Measurements from ENCODE around the gene FPR1. TPM values are rescaled to one million over a fixed set of nuclear protein-coding genes. Genes with fewer than 3 reads are reported as not detected.
"Not testable (repeated sequence)": the region's sequence is repeated elsewhere in the genome, so short reads cannot be mapped to it uniquely, and the experiment has no call there.

Gene FPR1
- total RNA-seq, 2 experiments from 2014 or later = not detected

DNA sequence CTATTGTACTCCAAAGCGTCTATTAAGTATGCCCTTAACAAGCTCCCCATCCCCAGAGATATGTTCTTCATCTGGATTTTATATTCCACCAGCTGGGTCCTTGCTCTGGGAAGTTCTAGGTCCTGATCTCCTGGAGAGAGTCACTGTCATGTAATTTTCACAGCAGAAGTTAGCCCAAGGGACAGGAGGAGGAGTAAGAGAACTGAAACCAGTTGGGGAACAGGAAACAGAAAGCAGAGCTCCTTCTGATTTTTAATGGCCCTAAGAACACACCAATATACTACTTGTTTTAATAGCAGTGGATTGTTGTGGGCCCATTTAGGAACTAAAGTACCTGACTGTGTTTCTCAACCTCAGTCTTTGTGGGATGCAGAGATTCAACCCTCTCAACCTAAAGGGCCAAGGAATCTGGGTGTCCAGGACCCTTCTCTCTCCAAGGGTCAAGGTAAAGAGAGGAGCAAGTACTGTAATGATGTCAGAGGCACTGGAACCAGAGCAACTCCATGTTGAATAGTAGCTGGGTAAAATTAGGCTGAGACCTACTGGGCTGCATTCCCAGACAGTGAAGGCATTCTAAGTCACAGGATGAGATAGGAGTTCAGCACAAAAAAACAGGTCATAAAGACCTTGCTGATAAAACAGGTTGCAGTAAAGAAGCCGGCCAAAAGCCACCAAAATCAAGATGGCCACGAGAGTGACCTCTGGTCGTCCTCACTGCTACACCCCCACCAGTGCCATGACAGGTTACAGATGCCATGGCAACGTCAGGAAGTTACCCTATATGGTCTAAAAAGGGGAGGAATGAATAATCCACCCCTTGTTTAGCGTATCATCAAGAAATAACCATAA lies 35.2 kb upstream of the FPR1 start:
- Mint-ChIP-seq H3K36me3 (peaks cover 2% of the 10 kb centered on the region), H3K4me3 (no peak overlapping the region), H3K9me3 (peaks cover 9% of the 10 kb centered on the region), H3K27me3 (peaks cover 1% of the 10 kb centered on the region), H3K4me1 (no peaks in the 10 kb centered on the region), H3K27ac (no peak overlapping the region)
- POLR2A ChIA-PET = no interaction called here
- DNase-seq = no peak
- no peak for ATAC-seq (ENCODE audit: low read depth)

DNA sequence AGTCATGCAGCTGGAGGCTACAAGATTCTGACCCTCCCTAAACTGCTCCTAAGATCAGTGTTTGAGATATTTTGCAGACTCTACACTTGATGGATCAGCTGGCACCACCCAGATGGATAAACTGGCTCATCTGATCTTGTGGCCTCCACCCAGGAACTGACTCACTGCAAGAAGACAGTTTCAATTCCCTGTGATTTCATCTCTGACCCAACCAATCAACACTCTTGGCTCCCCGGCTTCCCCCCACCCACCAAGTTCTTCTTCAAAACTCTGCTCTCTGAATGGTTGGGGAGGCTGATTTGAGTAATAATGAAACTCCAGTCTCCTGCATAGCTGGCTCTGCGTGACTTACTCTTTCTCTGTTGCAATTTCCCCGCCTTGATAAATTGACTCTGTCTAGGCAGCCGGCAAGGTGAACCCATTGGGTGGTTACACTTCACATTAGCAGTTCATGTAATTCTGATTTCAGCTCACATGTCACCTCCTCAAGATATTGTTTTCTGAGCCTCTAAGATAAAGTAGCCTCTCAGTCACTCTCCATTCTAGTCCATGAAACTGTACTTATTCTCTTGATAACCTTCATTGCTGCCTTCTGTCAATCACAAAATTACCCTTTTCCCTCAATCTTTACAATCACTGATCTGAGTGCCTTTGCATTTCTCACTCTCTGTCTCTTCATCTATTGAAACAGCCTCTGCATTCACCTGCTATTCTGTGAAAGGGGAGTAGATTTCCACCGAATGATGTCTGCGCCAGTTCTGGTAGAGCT lies 33.4 kb upstream of the FPR1 start:
- Mint-ChIP-seq H3K9me3 (peaks cover 9% of the 10 kb centered on the region), H3K36me3 (peaks cover 2% of the 10 kb centered on the region), H3K27me3 (peaks cover 4% of the 10 kb centered on the region), H3K4me1 (no peaks in the 10 kb centered on the region), H3K4me3 (no peak overlapping the region), H3K27ac (no peak overlapping the region)
- ATAC-seq (ENCODE audit: low read depth) = peak; percentile 45
- POLR2A ChIA-PET = no interaction called here
- no peak for DNase-seq

DNA sequence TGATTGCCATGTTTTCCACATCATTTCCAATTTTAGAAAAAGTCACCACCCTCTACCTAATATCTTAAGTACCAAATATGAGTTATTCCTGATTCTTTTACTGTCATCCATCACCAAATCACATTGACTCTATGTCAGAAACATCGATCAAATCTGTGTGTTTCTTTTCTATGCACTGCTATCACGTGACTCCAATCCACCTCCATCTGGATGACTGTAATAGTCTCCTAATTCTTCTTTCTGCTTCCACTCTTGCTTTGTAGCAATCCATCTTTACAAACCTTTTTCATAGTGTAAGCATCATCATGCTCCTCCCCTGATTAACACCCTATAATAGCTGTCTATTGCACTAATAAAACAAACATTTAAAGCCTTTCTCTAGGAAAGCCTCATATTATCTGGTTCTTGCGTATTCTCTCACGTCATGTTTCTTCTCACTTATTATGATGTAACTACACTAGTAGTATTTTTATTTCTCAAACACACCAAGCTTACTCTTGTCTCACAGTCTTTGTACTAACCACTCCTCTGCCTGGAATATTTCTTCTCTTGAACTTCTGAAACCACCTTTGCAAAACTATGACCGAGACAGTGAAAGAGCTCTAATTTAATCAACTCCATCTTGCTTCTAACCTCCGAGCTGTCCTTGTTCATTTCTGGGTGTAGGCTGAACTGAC lies 32.6 kb upstream of the FPR1 start:
- ATAC-seq (ENCODE audit: low read depth) (no peak), DNase-seq (no peak)
- H3K9me3 Mint-ChIP-seq = peaks cover 8% of the 10 kb centered on the region
- H3K27me3 Mint-ChIP-seq = peaks cover 9% of the 10 kb centered on the region
- no peaks in the 10 kb centered on the region for H3K4me1 Mint-ChIP-seq
- H3K27ac Mint-ChIP-seq = no peak overlapping the region
- H3K36me3 Mint-ChIP-seq = peaks cover 2% of the 10 kb centered on the region
- POLR2A ChIA-PET = no interaction called here
- no peak overlapping the region for H3K4me3 Mint-ChIP-seq

DNA sequence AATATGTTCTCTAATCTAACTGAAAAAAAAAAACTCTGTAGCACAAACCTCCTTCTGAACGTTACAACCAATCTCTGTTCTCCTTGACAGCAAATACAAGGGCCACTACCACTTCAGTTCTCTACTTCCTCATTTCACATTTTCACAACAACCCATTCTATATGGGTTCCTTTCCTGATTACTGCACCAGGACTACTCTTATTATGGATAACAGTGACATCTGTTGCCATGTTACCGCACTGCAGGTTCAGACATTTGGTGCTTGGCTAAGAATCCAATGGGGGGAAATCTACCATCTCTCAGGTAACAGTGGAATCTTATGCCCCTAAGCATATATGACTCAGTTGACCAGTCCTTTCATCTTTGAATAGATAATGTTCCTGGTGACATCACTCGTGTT lies 31.7 kb upstream of the FPR1 start:
- H3K9me3 Mint-ChIP-seq = peaks cover 5% of the 10 kb centered on the region
- H3K4me1 Mint-ChIP-seq = no peaks in the 10 kb centered on the region
- H3K4me3 Mint-ChIP-seq = no peak overlapping the region
- H3K27me3 Mint-ChIP-seq = peaks cover 10% of the 10 kb centered on the region
- peaks cover 2% of the 10 kb centered on the region for H3K36me3 Mint-ChIP-seq
- no peak for ATAC-seq (ENCODE audit: low read depth)
- POLR2A ChIA-PET = no interaction called here
- H3K27ac Mint-ChIP-seq = no peak overlapping the region
- DNase-seq = no peak

DNA sequence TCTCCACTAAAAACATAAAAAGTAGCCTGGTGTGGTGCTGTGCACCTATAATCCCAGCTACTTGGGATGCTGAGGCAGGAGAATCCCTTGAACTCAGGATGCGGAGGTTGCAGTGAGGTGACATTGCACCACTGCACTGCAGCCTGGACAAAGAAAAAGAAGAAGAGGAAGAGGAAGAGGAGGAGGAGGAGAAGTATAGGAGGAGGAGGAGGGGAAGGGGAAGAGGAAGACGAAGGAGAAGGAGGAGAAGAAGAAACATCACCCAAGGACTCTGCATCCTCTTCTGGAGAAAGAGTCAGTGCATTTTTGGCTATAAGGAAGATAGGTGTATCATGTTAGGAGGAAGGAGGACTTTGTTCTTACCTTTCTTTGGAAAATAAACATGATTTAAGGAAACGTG lies 30.3 kb upstream of the FPR1 start:
- DNase-seq (no peak), ATAC-seq (ENCODE audit: low read depth) (no peak)
- POLR2A ChIA-PET = no interaction called here
- Mint-ChIP-seq H3K4me1 (no peaks in the 10 kb centered on the region), H3K27ac (no peak overlapping the region), H3K36me3 (no peaks in the 10 kb centered on the region), H3K9me3 (peaks cover under 1% of the 10 kb centered on the region), H3K4me3 (no peak overlapping the region), H3K27me3 (peaks cover 22% of the 10 kb centered on the region)

DNA sequence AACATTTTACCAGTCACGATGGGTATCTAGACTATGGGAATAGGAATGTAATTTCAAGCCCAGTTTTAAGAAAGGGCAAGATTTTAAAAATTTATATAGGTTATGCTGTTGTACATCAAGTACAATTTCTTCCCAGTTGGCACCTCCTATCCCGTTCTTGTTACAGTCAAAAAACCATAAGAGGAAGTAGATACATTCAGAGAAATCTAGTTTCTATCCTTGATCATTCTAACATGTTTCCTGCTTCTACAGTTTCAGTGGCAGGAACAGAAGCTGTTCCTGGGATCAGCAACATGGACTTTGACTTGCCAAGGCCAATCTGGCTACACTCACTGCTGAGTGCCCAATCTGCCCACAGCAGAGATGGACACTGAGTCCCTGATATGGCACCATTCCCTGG lies 28.6 kb upstream of the FPR1 start:
- Mint-ChIP-seq H3K9me3 (no peaks in the 10 kb centered on the region), H3K4me1 (no peaks in the 10 kb centered on the region), H3K27me3 (peaks cover 32% of the 10 kb centered on the region), H3K27ac (no peak overlapping the region), H3K36me3 (no peaks in the 10 kb centered on the region), H3K4me3 (no peak overlapping the region)
- POLR2A ChIA-PET = no interaction called here
- DNase-seq (no peak), ATAC-seq (ENCODE audit: low read depth) (no peak)

DNA sequence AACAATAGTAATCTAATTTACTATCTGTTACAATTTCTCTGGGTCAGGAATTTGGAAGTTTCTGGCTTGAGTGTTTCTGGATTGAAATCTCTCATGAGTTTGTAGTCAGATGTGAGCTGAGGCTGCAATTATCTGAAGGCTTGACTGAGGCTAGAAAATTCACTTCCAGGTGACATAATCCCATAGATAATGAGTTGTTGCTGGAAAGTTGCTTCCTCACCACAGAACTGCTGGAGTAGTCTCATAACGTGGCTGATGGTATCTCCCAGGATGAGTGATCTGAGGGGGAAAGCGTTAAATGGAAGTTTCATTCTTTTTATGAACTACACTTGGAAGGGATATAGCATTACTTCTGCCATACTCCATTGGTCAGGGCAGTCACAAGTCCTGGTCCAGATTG lies 28.0 kb upstream of the FPR1 start:
- Mint-ChIP-seq H3K9me3 (no peaks in the 10 kb centered on the region), H3K4me3 (no peak overlapping the region), H3K4me1 (no peaks in the 10 kb centered on the region), H3K27ac (no peak overlapping the region), H3K36me3 (no peaks in the 10 kb centered on the region), H3K27me3 (peaks cover 35% of the 10 kb centered on the region)
- no peak for ATAC-seq (ENCODE audit: low read depth)
- POLR2A ChIA-PET = no interaction called here
- DNase-seq = no peak

DNA sequence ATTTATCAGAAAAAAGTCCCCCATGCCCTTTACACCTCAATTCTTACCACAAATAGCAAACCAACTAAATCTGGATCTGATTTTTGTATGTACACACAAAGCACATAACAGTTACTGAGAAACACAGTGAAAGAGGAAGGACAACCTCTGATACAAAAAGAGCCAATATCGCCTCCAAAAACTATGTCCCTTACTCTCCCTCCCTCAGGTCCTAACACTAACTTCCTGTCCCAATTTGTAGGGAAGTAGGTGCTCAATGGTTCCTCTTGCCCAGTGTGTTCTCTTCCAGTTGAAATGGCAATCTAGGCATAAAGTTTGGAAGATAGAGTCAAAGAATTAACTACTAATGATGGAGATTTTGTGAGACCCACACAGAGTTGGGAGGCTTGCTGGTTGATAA lies 27.5 kb upstream of the FPR1 start:
- POLR2A ChIA-PET = no interaction called here
- H3K4me1 Mint-ChIP-seq = no peaks in the 10 kb centered on the region
- H3K9me3 Mint-ChIP-seq = no peaks in the 10 kb centered on the region
- H3K27me3 Mint-ChIP-seq = peaks cover 35% of the 10 kb centered on the region
- H3K36me3 Mint-ChIP-seq = no peaks in the 10 kb centered on the region
- H3K4me3 Mint-ChIP-seq = no peak overlapping the region
- ATAC-seq (ENCODE audit: low read depth) (no peak), DNase-seq (no peak)
- no peak overlapping the region for H3K27ac Mint-ChIP-seq

DNA sequence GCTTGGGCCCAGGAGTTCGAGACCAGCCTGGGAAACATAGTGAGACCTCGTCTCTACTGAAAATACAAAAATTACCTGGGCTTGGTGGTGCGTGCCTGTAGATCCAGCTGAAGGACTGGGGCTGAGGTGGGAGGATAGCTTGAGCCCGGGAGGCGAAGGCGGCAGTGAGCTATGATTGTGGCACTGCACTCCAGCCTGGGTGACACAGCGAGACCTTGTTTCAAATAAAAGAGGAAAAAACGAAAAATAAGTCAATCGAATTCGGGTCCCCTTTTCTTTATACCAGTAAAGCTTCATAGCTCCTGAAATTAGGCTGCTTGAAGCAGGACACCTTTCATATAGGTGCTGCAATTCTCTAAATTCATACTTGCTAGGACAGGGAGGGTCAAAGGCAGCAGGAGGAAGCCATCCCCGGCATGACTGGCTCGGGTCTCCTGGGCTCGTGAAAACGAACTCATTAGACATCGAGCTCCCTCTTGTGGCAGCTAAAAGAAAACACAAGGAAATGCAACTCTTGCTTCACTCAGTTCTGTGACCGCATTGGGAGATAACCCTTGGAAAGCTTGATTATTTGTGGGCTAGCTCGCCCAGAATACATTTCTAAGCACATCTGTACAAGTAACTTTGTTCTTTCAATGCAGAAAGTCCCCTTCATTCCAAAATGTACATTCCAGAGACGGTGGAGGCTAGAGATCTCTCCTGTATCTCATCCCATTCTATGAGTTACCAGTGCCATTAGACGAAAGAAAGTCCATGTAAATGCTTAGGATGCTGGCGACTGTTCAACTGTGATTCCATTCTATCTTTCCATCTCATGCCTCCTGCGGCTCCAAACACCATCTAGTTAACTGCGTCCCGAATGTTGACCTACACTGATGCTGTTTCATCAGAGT lies 26.1 kb upstream of the FPR1 start:
- ATAC-seq (ENCODE audit: low read depth) = no peak
- peaks cover 35% of the 10 kb centered on the region for H3K27me3 Mint-ChIP-seq
- no peak overlapping the region for H3K27ac Mint-ChIP-seq
- H3K36me3 Mint-ChIP-seq = no peaks in the 10 kb centered on the region
- no peak overlapping the region for H3K4me3 Mint-ChIP-seq
- H3K9me3 Mint-ChIP-seq = peaks cover 4% of the 10 kb centered on the region
- DNase-seq = peak; percentile 34
- POLR2A ChIA-PET = interaction anchor here (0.6 kb wide), 1 partner anchor 11 kb away, joined by 3 read pairs; no protein-coding TSS in a partner anchor
- no peaks in the 10 kb centered on the region for H3K4me1 Mint-ChIP-seq

DNA sequence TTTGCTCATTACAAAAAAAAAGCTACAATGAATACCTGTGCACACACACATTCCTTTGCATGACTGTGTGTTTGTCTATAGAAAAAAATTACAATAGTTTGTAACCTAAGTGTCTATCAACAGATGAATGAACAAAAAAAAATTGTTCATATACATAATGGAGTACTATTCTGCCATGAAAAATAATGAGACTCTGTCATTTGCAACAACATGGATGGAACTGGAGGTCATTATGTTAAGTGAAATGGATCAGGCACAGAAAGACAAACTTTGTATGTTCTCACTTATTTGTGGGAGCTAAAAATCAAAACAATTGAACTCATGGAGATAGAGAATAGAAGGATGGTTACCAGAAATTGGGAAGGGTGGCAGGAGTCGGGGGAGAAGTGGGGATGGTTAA lies 24.9 kb upstream of the FPR1 start:
- DNase-seq; ATAC-seq (ENCODE audit: low read depth); H3K4me3 Mint-ChIP-seq; POLR2A ChIA-PET; H3K4me1 Mint-ChIP-seq; H3K36me3 Mint-ChIP-seq; H3K27ac Mint-ChIP-seq; H3K9me3 Mint-ChIP-seq: not testable (repeated sequence)
- peaks cover 33% of the 10 kb centered on the region for H3K27me3 Mint-ChIP-seq

DNA sequence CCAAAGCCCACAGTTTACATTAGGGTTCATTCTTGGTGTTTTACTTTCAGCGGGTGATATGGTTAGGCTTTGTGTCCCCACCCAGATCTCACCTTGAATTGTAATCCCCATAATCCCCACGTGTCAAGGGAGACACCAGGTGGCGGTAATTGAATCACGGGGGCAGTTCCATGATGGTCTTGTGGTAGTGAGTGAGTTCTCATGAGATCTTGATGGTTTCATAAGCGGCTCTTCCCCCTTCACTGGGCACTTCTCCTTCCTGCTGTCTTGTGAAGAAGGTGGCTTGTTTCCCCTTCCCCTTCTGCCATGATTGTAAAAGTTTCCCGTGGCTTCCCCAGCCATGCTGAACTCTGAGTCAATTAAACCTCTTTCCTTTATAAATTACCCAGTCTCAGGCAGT lies 21.3 kb upstream of the FPR1 start:
- H3K4me1 Mint-ChIP-seq = peaks cover 4% of the 10 kb centered on the region
- no peak overlapping the region for H3K27ac Mint-ChIP-seq
- no peak for ATAC-seq (ENCODE audit: low read depth)
- H3K4me3 Mint-ChIP-seq = no peak overlapping the region
- H3K36me3 Mint-ChIP-seq = no peaks in the 10 kb centered on the region
- no peak for DNase-seq
- peaks cover 27% of the 10 kb centered on the region for H3K27me3 Mint-ChIP-seq
- H3K9me3 Mint-ChIP-seq = peaks cover 6% of the 10 kb centered on the region
- POLR2A ChIA-PET = no interaction called here

DNA sequence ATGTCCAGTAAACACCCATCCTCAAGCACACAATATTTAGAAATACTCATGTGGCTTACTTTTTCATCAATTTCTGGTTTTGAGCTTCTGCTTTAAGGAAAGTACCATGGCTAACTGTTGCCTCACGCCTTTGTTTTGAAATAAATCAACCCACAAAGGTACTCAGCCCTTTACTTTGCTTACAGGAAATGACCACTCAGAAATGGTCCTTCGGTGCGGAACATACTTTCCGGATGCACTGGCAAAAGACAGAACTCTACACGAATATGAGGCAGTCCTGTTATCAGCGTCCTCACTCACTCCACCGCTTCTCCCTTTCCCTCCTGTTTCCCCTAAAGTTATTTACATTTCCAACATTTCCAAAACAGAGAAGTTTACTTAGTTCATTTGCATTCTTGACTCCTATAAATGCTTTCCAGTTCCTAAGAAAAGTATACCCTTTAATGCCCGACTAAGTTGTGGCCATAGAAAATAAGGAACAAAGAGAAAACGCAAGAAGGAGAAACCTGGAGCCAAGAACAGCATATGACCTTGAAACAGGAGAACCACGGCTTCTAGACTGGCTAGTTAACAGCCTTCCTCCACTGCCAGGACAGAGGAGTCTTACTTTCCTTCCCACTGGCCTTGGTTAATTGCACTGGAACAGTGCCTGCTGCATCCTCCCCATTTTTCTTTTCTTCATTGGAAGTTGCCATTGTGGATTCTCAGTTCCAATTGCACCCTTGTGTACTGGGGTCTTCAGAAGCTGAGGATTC lies 19.9 kb upstream of the FPR1 start:
- ATAC-seq (ENCODE audit: low read depth) (no peak), DNase-seq (no peak)
- no peaks in the 10 kb centered on the region for H3K36me3 Mint-ChIP-seq
- peaks cover 4% of the 10 kb centered on the region for H3K4me1 Mint-ChIP-seq
- H3K9me3 Mint-ChIP-seq = peaks cover 6% of the 10 kb centered on the region
- peaks cover 15% of the 10 kb centered on the region for H3K27me3 Mint-ChIP-seq
- no peak overlapping the region for H3K27ac Mint-ChIP-seq
- H3K4me3 Mint-ChIP-seq = no peak overlapping the region
- POLR2A ChIA-PET = no interaction called here

All from activated naive CD8-positive, alpha-beta T cell treated with anti-CD3 and anti-CD28 coated beads, Interleukin-2, amount 10 ng/mL, durations not matched to agents 7 days and 5 days (primary cell).